Fibroblast of upper back skin (primary cell): ENCODE results near the gene PUM2.
"Not testable (repeated sequence)": the region's sequence is repeated elsewhere in the genome, so short reads cannot be mapped to it uniquely, and the experiment has no call there.

ENCODE experiments used
- DNase-seq: peaks from one replicate; pipeline ENCODE4 v3.0.0-alpha.2; 2013

The PUM2 gene

GRCh38 chr2:20367929-20368328 is 17.3 kb upstream of the PUM2 start:
- not testable (repeated sequence) for DNase-seq

GRCh38 chr2:20366672-20367116 is 16.1 kb upstream of the PUM2 start:
- DNase-seq = no peak

- DNase-seq = peak; percentile 71
Observed at GRCh38 chr2:20365249-20365817, 14.7 kb upstream of the PUM2 start.

GRCh38 chr2:20363578-20363977 is 12.9 kb upstream of the PUM2 start:
- no peak for DNase-seq

GRCh38 chr2:20362701-20363435 is 12.2 kb upstream of the PUM2 start:
- DNase-seq = no peak

GRCh38 chr2:20361893-20362292 is 11.2 kb upstream of the PUM2 start:
- DNase-seq = no peak

GRCh38 chr2:20359096-20359495 is 8.5 kb upstream of the PUM2 start:
- DNase-seq = no peak

GRCh38 chr2:20357638-20358389 is 7.2 kb upstream of the PUM2 start:
- DNase-seq = no peak

- peak; percentile 95 for DNase-seq
Observed at GRCh38 chr2:20356042-20356441, 5.4 kb upstream of the PUM2 start.

GRCh38 chr2:20355131-20355530 is 4.5 kb upstream of the PUM2 start:
- peak; percentile 74 for DNase-seq

- no peak for DNase-seq
Observed at GRCh38 chr2:20353241-20353992, 2.8 kb upstream of the PUM2 start.

- no peak for DNase-seq
Observed at GRCh38 chr2:20352581-20353216, 2.1 kb upstream of the PUM2 start.

GRCh38 chr2:20352230-20352578 is 1.6 kb upstream of the PUM2 start:
- DNase-seq = no peak

- DNase-seq = no peak
Observed at GRCh38 chr2:20351555-20352229, 1.0 kb upstream of the PUM2 start.

GRCh38 chr2:20350041-20350712 is 467 bp downstream of the PUM2 start:
- peak; percentile 27 for DNase-seq

GRCh38 chr2:20349513-20349921 is 1.1 kb downstream of the PUM2 start:
- no peak for DNase-seq

GRCh38 chr2:20348542-20348941 is 2.1 kb downstream of the PUM2 start:
- no peak for DNase-seq

- no peak for DNase-seq
Observed at GRCh38 chr2:20346565-20347381, 3.9 kb downstream of the PUM2 start.

GRCh38 chr2:20343128-20343527 is 7.5 kb downstream of the PUM2 start:
- DNase-seq = no peak

GRCh38 chr2:20339012-20339411 is 11.6 kb downstream of the PUM2 start:
- DNase-seq = no peak
